A673 (cell line): ENCODE measurements around the gene DIAPH1. TPM values are rescaled to one million over a fixed set of nuclear protein-coding genes. Genes with fewer than 3 reads are reported as not detected.

ENCODE experiments used
- BruUV-seq: library from RNA; stranded (reverse); fragments of 400-500 nt; replicated peaks from 2 replicates; lab custom pipeline; 2021; lab: Mats Ljungman, UMichigan
- CTCF ChIA-PET: fragments of 300-600 bp; sonication (Branson Sonifier 250); formaldehyde crosslinking; loops from one replicate; lab custom pipeline; 2022; ENCODE audit warnings: antibody characterized with exemption; lab: Charles Lee
- POLR2A ChIA-PET: fragments of 300-600 bp; sonication (Branson Sonifier 250); formaldehyde crosslinking; loops from one replicate; lab custom pipeline; 2022; ENCODE audit warnings: antibody characterized with exemption; ENCODE audit not compliant: low non-redundant PET; lab: Charles Lee
- DNase-seq: peaks from one replicate; pipeline ENCODE4 v3.0.0-alpha.2; 2015; ENCODE audit warnings: low spot score
- H3K27ac ChIP-seq: fragments of 200-600 bp; sonication (generic); 2 replicates; pipeline ENCODE4 v1.5.1; 2016; ENCODE audit warnings: mixed run types, low read depth, mild to moderate bottlenecking, mixed read lengths, antibody characterized with exemption, low read length; ENCODE audit not compliant: poor library complexity, severe bottlenecking
- H3K27me3 ChIP-seq: fragments of 200-600 bp; sonication (generic); replicated peaks from 2 replicates; pipeline ENCODE4 v1.6.1; 2017; ENCODE audit warnings: mixed run types, low read depth, mild to moderate bottlenecking, mixed read lengths, antibody characterized with exemption, low read length; ENCODE audit not compliant: insufficient read depth, poor library complexity
- H3K36me3 ChIP-seq: fragments of 200-600 bp; sonication (generic); 2 replicates; pipeline ENCODE4 v1.6.1; 2016; ENCODE audit warnings: mixed run types, mild to moderate bottlenecking, mixed read lengths, antibody characterized with exemption, low read length; ENCODE audit not compliant: insufficient read depth, poor library complexity, severe bottlenecking
- H3K4me1 ChIP-seq: fragments of 200-600 bp; sonication (generic); 2 replicates; pipeline ENCODE4 v1.6.1; 2017; ENCODE audit warnings: mixed run types, mild to moderate bottlenecking, mixed read lengths, antibody characterized with exemption, low read length; ENCODE audit not compliant: insufficient read depth, poor library complexity, severe bottlenecking
- H3K4me3 ChIP-seq: fragments of 200-600 bp; sonication (generic); 2 replicates; pipeline ENCODE4 v1.5.1; 2016; ENCODE audit warnings: low read depth, mixed run types, mild to moderate bottlenecking, mixed read lengths, low read length; ENCODE audit not compliant: poor library complexity, severe bottlenecking
- H3K9me3 ChIP-seq: fragments of 200-600 bp; sonication (generic); 2 replicates; pipeline ENCODE4 v1.6.1; 2016; ENCODE audit warnings: mixed run types, low read depth, mild to moderate bottlenecking, mixed read lengths, antibody characterized with exemption, low read length; ENCODE audit not compliant: poor library complexity, severe bottlenecking
- EZH2 ChIP-seq: fragments of 200-600 bp; sonication (generic); IDR thresholded peaks from 2 replicates; pipeline ENCODE4 v1.6.1; 2017; ENCODE audit warnings: borderline replicate concordance, low read depth, mild to moderate bottlenecking, mixed read lengths, antibody characterized with exemption, low read length; ENCODE audit not compliant: poor library complexity, severe bottlenecking
- intact Hi-C: fragments of 100-400 bp; cut with micrococcal nuclease; formaldehyde crosslinking; loops from one replicate; pipeline ENCODE4 v1.10.0; 2022; ENCODE audit not compliant: unreplicated experiment
- total RNA-seq: library from RNA; stranded (reverse); gene quantifications from 2 replicates; pipeline ENCODE4 v1.2.3, GENCODE V29; 2021
- TF ChIP-seq, protein P1 (sequence below): fragments of 300-800, 200-600 bp; sonication (generic); conservative IDR thresholded peaks from 2 replicates; pipeline ENCODE4 v1.5.1; 2017; ENCODE audit warnings: low read depth, mild to moderate bottlenecking, antibody characterized with exemption, low read length, moderate library complexity, mixed read lengths

The DIAPH1 gene
- total RNA-seq, 1 experiment from 2014 or later, result 109 TPM

- H3K4me1 ChIP-seq, result peaks cover 66% of the 10 kb centered on the region
- no peaks in the 10 kb centered on the region for H3K27me3 ChIP-seq
- H3K27ac ChIP-seq, result peak overlapping the region; percentile 92
- H3K4me3 ChIP-seq, result no peak overlapping the region
- ChIA-PET CTCF (no interaction called here), POLR2A (no interaction called here)
- no TSS peak for BruUV-seq
- DNase-seq, result no peak
- intact Hi-C loops, result loop anchor here (5.0 kb wide), 1 partner anchor 34 kb away; the partner anchor contains the start of gene PCDHGC3
- H3K9me3 ChIP-seq, result no peaks in the 10 kb centered on the region
- H3K36me3 ChIP-seq, result peaks cover 26% of the 10 kb centered on the region
- TF ChIP-seq, protein P1, sequence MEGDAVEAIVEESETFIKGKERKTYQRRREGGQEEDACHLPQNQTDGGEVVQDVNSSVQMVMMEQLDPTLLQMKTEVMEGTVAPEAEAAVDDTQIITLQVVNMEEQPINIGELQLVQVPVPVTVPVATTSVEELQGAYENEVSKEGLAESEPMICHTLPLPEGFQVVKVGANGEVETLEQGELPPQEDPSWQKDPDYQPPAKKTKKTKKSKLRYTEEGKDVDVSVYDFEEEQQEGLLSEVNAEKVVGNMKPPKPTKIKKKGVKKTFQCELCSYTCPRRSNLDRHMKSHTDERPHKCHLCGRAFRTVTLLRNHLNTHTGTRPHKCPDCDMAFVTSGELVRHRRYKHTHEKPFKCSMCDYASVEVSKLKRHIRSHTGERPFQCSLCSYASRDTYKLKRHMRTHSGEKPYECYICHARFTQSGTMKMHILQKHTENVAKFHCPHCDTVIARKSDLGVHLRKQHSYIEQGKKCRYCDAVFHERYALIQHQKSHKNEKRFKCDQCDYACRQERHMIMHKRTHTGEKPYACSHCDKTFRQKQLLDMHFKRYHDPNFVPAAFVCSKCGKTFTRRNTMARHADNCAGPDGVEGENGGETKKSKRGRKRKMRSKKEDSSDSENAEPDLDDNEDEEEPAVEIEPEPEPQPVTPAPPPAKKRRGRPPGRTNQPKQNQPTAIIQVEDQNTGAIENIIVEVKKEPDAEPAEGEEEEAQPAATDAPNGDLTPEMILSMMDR, result no peak
- no peak for TF ChIP-seq EZH2
Observed at GRCh38 chr5:141510850-141511601, 107.8 kb downstream of the DIAPH1 start.

DNA sequence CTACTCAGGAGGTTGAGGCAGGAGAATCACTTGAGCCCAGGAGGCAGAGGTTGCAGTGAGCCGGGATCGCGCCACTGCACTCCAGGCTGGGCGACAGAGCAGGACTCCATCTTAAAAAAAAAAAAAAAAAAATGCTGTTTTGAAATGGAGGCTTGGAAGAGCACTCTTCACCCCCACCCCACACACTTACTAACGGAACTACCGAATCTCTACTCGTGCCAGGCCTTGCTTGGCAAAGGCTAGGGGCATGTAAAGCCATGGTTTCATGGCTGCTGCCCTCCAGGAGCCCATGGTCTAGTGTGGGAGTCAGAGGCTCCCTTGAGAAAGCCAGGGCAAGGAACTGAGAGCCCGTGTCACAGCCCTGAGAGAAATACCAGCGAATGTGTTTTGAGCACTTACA lies 108.6 kb downstream of the DIAPH1 start:
- CTCF ChIA-PET, result no interaction called here

DNA sequence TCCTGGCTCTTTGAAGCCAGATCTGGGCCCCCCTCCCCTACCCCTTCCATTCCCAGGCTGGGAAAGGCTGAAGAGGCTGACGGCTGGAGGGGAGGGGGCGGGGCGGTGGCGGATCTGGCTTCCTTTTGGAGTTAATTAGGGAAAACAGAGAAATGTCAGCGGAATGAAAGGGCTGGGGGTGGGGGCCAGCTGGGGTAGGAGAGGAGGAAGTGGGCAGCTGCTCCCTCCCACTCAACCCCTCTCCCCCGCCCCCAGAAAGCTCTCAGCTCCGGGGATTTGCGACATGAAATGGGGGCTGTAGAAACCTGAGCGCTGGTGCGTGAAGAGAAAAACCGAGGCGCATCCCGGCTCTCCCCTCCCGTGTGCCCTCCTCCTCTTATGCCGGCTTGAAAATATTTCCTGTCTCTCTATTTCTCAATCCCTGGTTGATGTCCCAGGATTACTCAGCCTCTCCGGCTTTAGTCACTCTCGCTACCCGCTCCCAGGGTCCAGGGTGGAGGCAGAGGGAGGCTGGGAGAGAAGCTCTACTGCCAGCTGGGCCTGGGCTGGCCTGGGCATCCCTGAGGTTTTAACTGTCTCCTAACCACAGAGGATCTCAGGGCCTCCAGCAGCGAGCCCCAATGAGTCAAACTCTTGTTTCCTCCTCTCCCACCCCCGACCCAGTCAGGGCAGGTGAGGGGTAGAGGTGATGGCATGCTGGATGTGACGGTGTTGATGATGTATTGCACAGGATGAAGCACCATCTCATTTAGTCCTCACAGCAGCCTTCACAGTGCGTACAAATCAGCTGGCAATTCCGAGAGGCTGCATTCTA lies 109.8 kb downstream of the DIAPH1 start:
- H3K4me1 ChIP-seq, result peaks cover 46% of the 10 kb centered on the region
- DNase-seq, result peak; percentile 90
- TF ChIP-seq EZH2, result no peak
- TF ChIP-seq, protein P1, result no peak
- peak overlapping the region; percentile 85 for H3K27ac ChIP-seq
- H3K36me3 ChIP-seq, result peaks cover 29% of the 10 kb centered on the region
- BruUV-seq, result no TSS peak
- H3K27me3 ChIP-seq, result no peaks in the 10 kb centered on the region
- intact Hi-C loops, result no loop called here
- POLR2A ChIA-PET, result no interaction called here
- peak overlapping the region; percentile 18 for H3K4me3 ChIP-seq
- no peaks in the 10 kb centered on the region for H3K9me3 ChIP-seq
- CTCF ChIA-PET, result interaction anchor here (0.5 to 0.9 kb wide), 3 partner anchors 133 to 286 kb away, joined by 3 to 7 read pairs (median 5); partner anchors contain the start of gene PCDHB14

More for the DNA sequence above, 108.6 kb downstream of the DIAPH1 start:
- peaks cover 26% of the 10 kb centered on the region for H3K36me3 ChIP-seq
- BruUV-seq, result no TSS peak
- H3K4me1 ChIP-seq, result peaks cover 58% of the 10 kb centered on the region
- no peak overlapping the region for H3K4me3 ChIP-seq
- no peak for TF ChIP-seq EZH2
- TF ChIP-seq, protein P1, result no peak
- POLR2A ChIA-PET, result no interaction called here
- H3K27me3 ChIP-seq, result no peaks in the 10 kb centered on the region
- no peak for DNase-seq
- peak overlapping the region; percentile 85 for H3K27ac ChIP-seq
- intact Hi-C loops, result loop anchor here (5.0 kb wide), 1 partner anchor 33 kb away; the partner anchor contains the start of gene PCDHGC3
- H3K9me3 ChIP-seq, result no peaks in the 10 kb centered on the region
